Gastroesophageal sphincter (tissue), 4 donors: Measurements from ENCODE around the gene BRCC3. TPM values are rescaled to one million over a fixed set of nuclear protein-coding genes. Genes with fewer than 3 reads are reported as not detected.

Experiments used
- ATAC-seq: fragments of 150-250 bp; one replicate; pipeline ENCODE4 v1.9.1; 2016; ENCODE audit warnings: mild to moderate bottlenecking, moderate library complexity
- H3K27ac ChIP-seq, 4 donors: fragments of 200-600 bp; sonication (generic) in 3 of 4; 1 replicate in 3 of 4; 2 replicates in 1 of 4; pipeline ENCODE4 v1.5.1; 2016 to 2019
- H3K27me3 ChIP-seq: fragments of 200-600 bp; sonication (generic); one replicate; pipeline ENCODE4 v1.5.1; 2019
- H3K36me3 ChIP-seq, 2 donors: fragments of 200-600 bp; sonication (generic); one replicate each; pipeline ENCODE4 v1.5.1; 2019; ENCODE audit warnings: control low read depth in 1 of 2
- H3K4me1 ChIP-seq, 3 donors: fragments of 200-600 bp; sonication (generic); 1 replicate in 2 of 3; 2 replicates in 1 of 3; pipeline ENCODE4 v1.5.1; 2016 to 2019; ENCODE audit warnings: control low read depth in 2 of 3
- H3K4me3 ChIP-seq, 2 donors: fragments of 200-600 bp; sonication (generic); one replicate each; pipeline ENCODE4 v1.5.1; 2019; ENCODE audit warnings: mild to moderate bottlenecking in 1 of 2, moderate library complexity in 1 of 2
- H3K9me3 ChIP-seq, 3 donors: fragments of 200-600 bp; sonication (generic); one replicate each; pipeline ENCODE4 v1.5.1; 2017 to 2019; ENCODE audit warnings: control low read depth in 2 of 3
- EP300 ChIP-seq: sonication (generic); formaldehyde crosslinking; IDR thresholded peaks from one replicate; pipeline ENCODE4 v1.6.1; 2017; ENCODE audit warnings: antibody characterized with exemption, mild to moderate bottlenecking
- POLR2A ChIP-seq, 2 donors: fragments of 450-650 bp; IDR thresholded peaks; one replicate each; pipeline ENCODE4 v1.6.1; 2017; ENCODE audit warnings: antibody characterized with exemption in 2 of 2, mild to moderate bottlenecking in 2 of 2, moderate library complexity in 1 of 2
- POLR2AphosphoS5 ChIP-seq: sonication (generic); formaldehyde crosslinking; IDR thresholded peaks from one replicate; pipeline ENCODE4 v1.6.1; 2017; ENCODE audit warnings: antibody characterized with exemption
- WGBS, 2 donors: methylation state at CpG; one replicate each; pipeline ENCODE4 v1.1.5; 2018; ENCODE audit warnings: low coverage in 1 of 2; 5-methylcytosine and 5-hydroxymethylcytosine counted together
- total RNA-seq, 4 donors: library from RNA; depleted of rRNA; stranded (reverse); fragments of >200 nt; gene quantifications; one replicate each; pipeline ENCODE4 v1.1.0, GENCODE V29; 2016
- TF ChIP-seq, protein P1 (sequence below), 4 experiments: fragments of 200-600 bp in 2 of 4; fragments of 450-650 bp in 2 of 4; sonication (generic) in 1 of 4; IDR thresholded peaks; one replicate each; pipeline ENCODE4 v1.5.1; 2017 to 2019; ENCODE audit warnings: antibody characterized with exemption in 4 of 4, mild to moderate bottlenecking in 2 of 4, moderate library complexity in 2 of 4

Gene BRCC3
- total RNA-seq, 4 donors from 2014 or later: 12.3 to 18.6 (median 15.0) TPM

DNA sequence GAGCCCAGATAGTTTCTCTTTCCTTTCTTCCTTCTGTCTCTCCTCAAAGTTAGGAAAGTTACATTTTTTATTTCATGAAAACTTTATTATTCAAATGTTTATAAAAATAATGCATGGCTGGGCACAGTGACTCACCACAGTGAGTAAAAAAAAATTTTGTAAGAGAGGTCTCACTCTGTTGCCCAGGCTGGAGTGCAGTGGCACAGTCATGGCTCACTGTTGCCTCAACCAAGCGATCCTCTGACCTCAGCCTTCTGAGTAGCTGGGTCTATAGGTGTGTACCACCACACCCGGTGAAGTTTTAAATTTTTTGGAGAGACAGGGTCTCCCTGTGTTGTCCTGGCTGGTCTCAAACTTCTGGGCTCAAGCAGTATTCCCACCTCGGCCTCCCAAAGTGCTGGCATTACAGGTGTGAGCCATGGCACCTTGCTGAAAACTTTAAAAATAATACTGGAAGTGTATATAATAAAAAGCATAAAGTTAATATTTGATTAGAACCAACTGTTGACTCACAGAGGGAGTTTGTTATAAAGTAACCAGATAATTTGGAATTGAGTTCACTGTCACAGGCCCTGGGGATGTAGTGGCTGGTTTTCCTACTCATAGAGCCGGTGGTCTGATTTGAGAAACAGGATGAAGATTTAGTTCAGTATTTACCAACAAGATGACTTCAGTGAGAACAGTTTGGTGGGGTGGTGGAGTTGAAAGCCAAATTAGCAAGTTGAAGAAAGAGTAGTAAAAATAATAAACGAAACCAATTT, 18.4 kb upstream of the BRCC3 start:
- no peaks in the 10 kb centered on the region for H3K27me3 ChIP-seq
- no peak overlapping the region for H3K27ac ChIP-seq
- TF ChIP-seq, protein P1, sequence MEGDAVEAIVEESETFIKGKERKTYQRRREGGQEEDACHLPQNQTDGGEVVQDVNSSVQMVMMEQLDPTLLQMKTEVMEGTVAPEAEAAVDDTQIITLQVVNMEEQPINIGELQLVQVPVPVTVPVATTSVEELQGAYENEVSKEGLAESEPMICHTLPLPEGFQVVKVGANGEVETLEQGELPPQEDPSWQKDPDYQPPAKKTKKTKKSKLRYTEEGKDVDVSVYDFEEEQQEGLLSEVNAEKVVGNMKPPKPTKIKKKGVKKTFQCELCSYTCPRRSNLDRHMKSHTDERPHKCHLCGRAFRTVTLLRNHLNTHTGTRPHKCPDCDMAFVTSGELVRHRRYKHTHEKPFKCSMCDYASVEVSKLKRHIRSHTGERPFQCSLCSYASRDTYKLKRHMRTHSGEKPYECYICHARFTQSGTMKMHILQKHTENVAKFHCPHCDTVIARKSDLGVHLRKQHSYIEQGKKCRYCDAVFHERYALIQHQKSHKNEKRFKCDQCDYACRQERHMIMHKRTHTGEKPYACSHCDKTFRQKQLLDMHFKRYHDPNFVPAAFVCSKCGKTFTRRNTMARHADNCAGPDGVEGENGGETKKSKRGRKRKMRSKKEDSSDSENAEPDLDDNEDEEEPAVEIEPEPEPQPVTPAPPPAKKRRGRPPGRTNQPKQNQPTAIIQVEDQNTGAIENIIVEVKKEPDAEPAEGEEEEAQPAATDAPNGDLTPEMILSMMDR (IDR thresholded peaks at IDR 0.05): no peak
- no peak overlapping the region for H3K4me3 ChIP-seq
- H3K36me3 ChIP-seq: peaks cover 0 to 32% of the 10 kb centered on the region in 2 donors
- H3K9me3 ChIP-seq: no peaks in the 10 kb centered on the region
- ATAC-seq: no peak
- peaks cover 0 to 13% (median 0%) of the 10 kb centered on the region in 3 donors for H3K4me1 ChIP-seq
- 59 to 87% methylated on average over 4 of the region's 5 CpGs for whole genome bisulfite sequencing, 2 donors

DNA sequence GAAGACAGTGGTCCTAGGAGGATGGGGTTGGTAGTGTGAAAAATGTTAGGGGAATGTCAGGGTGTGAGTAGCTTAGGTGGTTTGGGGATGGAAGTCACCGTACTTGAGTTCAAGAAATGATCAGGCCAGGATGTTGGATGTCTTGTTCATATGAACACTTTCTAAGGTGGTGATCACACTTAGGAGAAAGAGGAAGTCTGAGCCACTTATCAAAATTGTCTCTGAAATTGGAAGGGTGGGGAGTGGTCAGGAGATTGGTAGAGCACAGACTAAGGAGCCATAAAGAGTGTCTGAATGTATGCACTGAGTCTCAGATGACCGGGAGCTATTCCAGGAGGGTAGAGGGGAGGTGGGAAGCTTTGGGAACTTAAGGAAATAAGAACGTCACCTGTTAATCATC, 17.7 kb upstream of the BRCC3 start:
- peaks cover 0 to 13% (median 0%) of the 10 kb centered on the region in 3 donors for H3K4me1 ChIP-seq
- no peaks in the 10 kb centered on the region for H3K9me3 ChIP-seq
- H3K27ac ChIP-seq: no peak overlapping the region
- no peak for ATAC-seq
- WGBS, 2 donors: 63 to 100% methylated on average over 2 of the region's 3 CpGs
- H3K4me3 ChIP-seq: no peak overlapping the region
- H3K36me3 ChIP-seq: peaks cover 0 to 31% of the 10 kb centered on the region in 2 donors
- H3K27me3 ChIP-seq: no peaks in the 10 kb centered on the region
- TF ChIP-seq POLR2A (IDR thresholded peaks at IDR 0.05) (no peak), EP300 (no peak), POLR2AphosphoS5 (no peak)
- TF ChIP-seq, protein P1 (IDR thresholded peaks at IDR 0.05): no peak

DNA sequence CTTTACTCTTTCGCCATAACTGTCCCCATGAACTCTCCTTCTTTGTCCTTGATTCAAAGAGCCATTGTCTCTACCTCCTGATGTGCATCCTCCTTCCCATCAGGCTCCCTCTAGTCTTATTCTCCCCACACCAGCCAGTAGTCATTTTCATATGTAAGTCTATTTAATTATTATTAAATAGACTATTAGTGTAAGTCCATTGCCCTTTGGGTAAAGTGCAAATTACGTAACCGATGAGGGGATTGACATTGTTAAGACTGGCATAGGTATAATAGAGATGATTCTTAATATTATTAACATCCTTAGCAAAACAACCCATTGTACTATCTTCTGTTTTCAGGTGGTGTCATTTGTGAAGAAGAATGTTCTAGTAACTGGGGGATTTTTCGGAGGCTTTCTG, 17.1 kb upstream of the BRCC3 start:
- TF ChIP-seq, protein P1 (IDR thresholded peaks at IDR 0.05): no peak
- no peak for TF ChIP-seq EP300
- no peak for TF ChIP-seq POLR2A (IDR thresholded peaks at IDR 0.05)
- Histone ChIP-seq H3K4me3 (no peak overlapping the region), H3K9me3 (no peaks in the 10 kb centered on the region), H3K36me3 (peaks cover 0 to 31% of the 10 kb centered on the region in 2 donors), H3K4me1 (peaks cover 0 to 13% (median 0%) of the 10 kb centered on the region in 3 donors), H3K27me3 (no peaks in the 10 kb centered on the region), H3K27ac (no peak overlapping the region)
- no peak for ATAC-seq
- WGBS, 2 donors: 77 to 83% methylated on average over 3 to 4 of the region's 4 CpGs

DNA sequence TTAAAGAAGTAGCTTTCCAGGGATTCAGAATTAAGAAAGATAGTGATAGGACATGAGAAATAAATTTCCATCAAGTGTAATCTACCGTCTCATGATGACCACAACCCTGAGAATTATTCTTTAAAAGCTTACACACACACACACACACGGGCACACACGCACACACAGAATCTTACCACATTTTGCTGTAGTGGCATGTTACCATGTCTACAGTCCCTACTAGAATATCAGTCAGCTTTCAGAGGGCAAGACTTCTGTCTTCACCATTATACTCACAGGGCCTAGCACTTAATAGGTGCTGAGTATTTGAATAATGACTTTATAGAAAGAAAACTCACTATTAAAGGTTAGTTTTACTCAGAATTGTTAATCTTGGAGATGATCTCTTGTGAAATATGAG, 15.8 kb upstream of the BRCC3 start:
- H3K4me1 ChIP-seq: peaks cover 0 to 13% (median 0%) of the 10 kb centered on the region in 3 donors
- H3K9me3 ChIP-seq: no peaks in the 10 kb centered on the region
- no peak overlapping the region for H3K4me3 ChIP-seq
- no peak for TF ChIP-seq POLR2A (IDR thresholded peaks at IDR 0.05)
- TF ChIP-seq, protein P1 (IDR thresholded peaks at IDR 0.05): no peak
- no peaks in the 10 kb centered on the region for H3K27me3 ChIP-seq
- no peak for ATAC-seq
- H3K27ac ChIP-seq: no peak overlapping the region
- peaks cover 0 to 35% of the 10 kb centered on the region in 2 donors for H3K36me3 ChIP-seq
- WGBS, 2 donors: 84% methylated on average over 3 of the region's 3 CpGs; no CpG with 5 or more reads in 1 of the 2 donors

DNA sequence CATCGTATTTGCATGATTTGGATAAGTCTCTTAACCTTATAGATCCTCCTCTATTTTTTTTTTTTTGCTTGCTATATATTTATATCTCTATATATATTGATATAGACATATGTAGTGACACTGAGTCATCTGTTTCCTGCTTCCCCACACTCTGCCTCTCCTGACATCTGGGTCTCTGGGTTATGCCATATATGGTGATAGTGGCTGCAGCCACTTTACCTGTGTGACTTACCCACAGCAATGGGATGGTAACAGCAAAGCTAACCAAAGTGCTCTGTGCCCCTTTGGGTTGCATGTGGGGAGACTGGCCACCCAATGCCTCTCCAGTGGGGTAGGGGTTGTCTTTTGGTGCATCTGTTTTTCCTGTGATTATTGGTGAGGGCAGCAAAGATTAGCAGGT, 14.8 kb upstream of the BRCC3 start:
- no peak overlapping the region for H3K4me3 ChIP-seq
- ATAC-seq: no peak
- TF ChIP-seq POLR2AphosphoS5 (no peak), POLR2A (IDR thresholded peaks at IDR 0.05) (no peak), EP300 (no peak)
- TF ChIP-seq, protein P1 (IDR thresholded peaks at IDR 0.05): no peak
- no peaks in the 10 kb centered on the region for H3K9me3 ChIP-seq
- WGBS, 2 donors: 57 to 75% methylated on average over 1 of the region's 1 CpG
- H3K36me3 ChIP-seq: peaks cover 0 to 35% of the 10 kb centered on the region in 2 donors
- H3K27me3 ChIP-seq: no peaks in the 10 kb centered on the region
- H3K4me1 ChIP-seq: peaks cover 0 to 13% (median 0%) of the 10 kb centered on the region in 3 donors
- peak overlapping the region in 2 of 4 donors; percentile 45 to 69 for H3K27ac ChIP-seq
